Stimulated activated CD4-positive, alpha-beta T cell treated with anti-CD3 and anti-CD28 coated beads, Interleukin-1b, Interleukin-23, amount 100 ng/mL, for 48 hours (primary cell): Measurements from ENCODE around the gene TPP2.

Source experiments
- DNase-seq: peaks from one replicate; pipeline ENCODE4 v3.0.0-alpha.2; 2020

TPP2 gene

GRCh38 chr13:102658660-102659059, 61.9 kb downstream of the TPP2 start:
- no peak for DNase-seq

- DNase-seq, result no peak
Measured at GRCh38 chr13:102659168-102659713, 62.5 kb downstream of the TPP2 start.

- DNase-seq, result no peak
Measured at GRCh38 chr13:102667023-102667422, 70.2 kb downstream of the TPP2 start.

GRCh38 chr13:102667911-102668310, 71.1 kb downstream of the TPP2 start:
- DNase-seq, result no peak

- DNase-seq, result no peak
Measured at GRCh38 chr13:102670130-102670529, 73.3 kb downstream of the TPP2 start.

- DNase-seq, result no peak
Measured at GRCh38 chr13:102675115-102675514, 78.3 kb downstream of the TPP2 start.

- no peak for DNase-seq
Measured at GRCh38 chr13:102677122-102677521, 80.3 kb downstream of the TPP2 start.

GRCh38 chr13:102678339-102679107, 81.7 kb downstream of the TPP2 start:
- DNase-seq, result no peak

GRCh38 chr13:102679449-102680132, 82.8 kb downstream of the TPP2 start:
- no peak for DNase-seq

GRCh38 chr13:102680133-102680717, 83.4 kb downstream of the TPP2 start:
- DNase-seq, result no peak

- DNase-seq, result no peak
Measured at GRCh38 chr13:102680842-102681740, 84.3 kb downstream of the TPP2 start.

- DNase-seq, result no peak
Measured at GRCh38 chr13:102682211-102682610, 85.4 kb downstream of the TPP2 start.

- DNase-seq, result no peak
Measured at GRCh38 chr13:102682727-102683126, 85.9 kb downstream of the TPP2 start.

GRCh38 chr13:102683637-102684036, 86.9 kb downstream of the TPP2 start:
- DNase-seq, result no peak

- no peak for DNase-seq
Measured at GRCh38 chr13:102686024-102686423, 89.2 kb downstream of the TPP2 start.

- no peak for DNase-seq
Measured at GRCh38 chr13:102687520-102687919, 90.7 kb downstream of the TPP2 start.

- no peak for DNase-seq
Measured at GRCh38 chr13:102688306-102688973, 91.7 kb downstream of the TPP2 start.

GRCh38 chr13:102690883-102691282, 94.1 kb downstream of the TPP2 start:
- DNase-seq, result no peak

GRCh38 chr13:102692491-102692826, 95.7 kb downstream of the TPP2 start:
- no peak for DNase-seq

GRCh38 chr13:102693250-102693649, 96.5 kb downstream of the TPP2 start:
- no peak for DNase-seq

GRCh38 chr13:102693776-102694175, 97.0 kb downstream of the TPP2 start:
- no peak for DNase-seq

- DNase-seq, result no peak
Measured at GRCh38 chr13:102694937-102695336, 98.2 kb downstream of the TPP2 start, which contains the start of gene METTL21C. Gene METTL21C (minus strand): TSS chr13:102695044. CDS start chr13:102694498, 546 bp downstream.
